GM18511 (cell line): ENCODE measurements around the gene CUL2.
"Not testable (repeated sequence)": the region's sequence is repeated elsewhere in the genome, so short reads cannot be mapped to it uniquely, and the experiment has no call there.

Source experiments
- ATAC-seq: cut with Tn5 transposase; IDR thresholded peaks from one replicate; pipeline ENCODE4 v1.9.1; 2021; ENCODE audit warnings: mild to moderate bottlenecking, moderate library complexity; ENCODE audit not compliant: unreplicated experiment

Gene CUL2

GRCh38 chr10:35020481-35020880, 69.7 kb downstream of the CUL2 start:
- ATAC-seq = no peak

GRCh38 chr10:35019041-35020024, 70.8 kb downstream of the CUL2 start:
- no peak for ATAC-seq

DNA sequence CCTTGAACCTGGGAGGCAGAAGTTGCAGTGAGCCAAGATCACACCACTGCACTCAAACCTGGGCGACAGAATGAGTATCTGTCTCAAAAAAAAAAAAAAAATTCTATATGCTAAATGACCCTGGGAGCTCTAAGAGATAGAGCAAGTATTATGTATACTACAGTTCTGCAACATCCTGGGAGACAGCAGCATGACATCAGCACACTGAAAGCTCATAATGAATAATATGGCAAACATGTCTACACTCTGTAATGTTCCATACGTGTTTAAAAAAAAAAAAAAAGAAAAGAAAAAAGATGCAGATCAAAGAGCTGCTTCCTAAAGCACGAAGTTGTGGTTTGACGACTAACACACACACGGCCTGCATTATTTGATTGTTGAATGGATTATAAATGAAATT, 72.5 kb downstream of the CUL2 start:
- no peak for ATAC-seq

GRCh38 chr10:35015843-35016408, 74.2 kb downstream of the CUL2 start:
- no peak for ATAC-seq

GRCh38 chr10:35012781-35013180, 77.4 kb downstream of the CUL2 start:
- ATAC-seq = no peak

DNA sequence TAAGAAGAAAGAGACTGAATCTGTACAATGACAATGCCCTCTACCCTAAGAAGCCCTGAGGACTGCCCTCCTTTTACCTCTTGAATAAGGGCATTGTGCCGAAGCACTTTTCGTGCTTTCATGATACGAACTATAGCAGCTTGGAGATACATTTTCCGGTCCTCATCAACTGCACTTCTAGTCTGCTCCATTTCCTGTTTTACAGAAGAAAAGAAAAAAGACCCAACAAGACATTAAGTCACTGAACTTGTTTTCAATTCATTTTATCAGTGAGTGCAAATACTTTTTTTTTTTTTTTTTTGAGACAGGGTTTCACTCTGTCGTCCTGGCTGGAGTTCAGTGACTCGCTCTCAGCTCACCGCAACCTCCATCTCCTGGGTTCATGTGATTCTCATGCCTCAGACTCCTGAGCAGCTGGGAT, 78.4 kb downstream of the CUL2 start:
- no peak for ATAC-seq

DNA sequence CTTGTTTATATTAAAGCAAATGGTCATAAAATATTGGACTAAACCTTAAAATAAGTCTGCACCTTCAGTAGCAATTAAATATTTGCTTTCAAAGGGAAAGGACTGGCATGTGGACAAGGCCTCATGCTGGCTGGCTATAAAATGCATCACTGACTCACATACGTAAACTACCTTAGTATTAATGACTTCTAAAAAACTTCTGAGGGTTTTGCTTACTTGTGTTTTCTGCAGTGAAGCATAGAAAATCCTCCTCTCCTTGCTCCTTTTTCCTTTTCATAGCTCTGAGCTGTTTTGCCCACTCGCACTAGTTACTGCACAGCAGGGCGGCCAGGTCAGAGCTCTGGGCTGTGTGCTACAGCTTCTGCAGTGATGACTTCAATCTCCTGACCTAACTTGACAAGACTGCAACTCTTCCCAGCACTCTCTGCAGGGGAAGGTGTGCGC, 82.3 kb downstream of the CUL2 start:
- no peak for ATAC-seq

- no peak for ATAC-seq
Measured at GRCh38 chr10:35006836-35007235, 83.3 kb downstream of the CUL2 start.

DNA sequence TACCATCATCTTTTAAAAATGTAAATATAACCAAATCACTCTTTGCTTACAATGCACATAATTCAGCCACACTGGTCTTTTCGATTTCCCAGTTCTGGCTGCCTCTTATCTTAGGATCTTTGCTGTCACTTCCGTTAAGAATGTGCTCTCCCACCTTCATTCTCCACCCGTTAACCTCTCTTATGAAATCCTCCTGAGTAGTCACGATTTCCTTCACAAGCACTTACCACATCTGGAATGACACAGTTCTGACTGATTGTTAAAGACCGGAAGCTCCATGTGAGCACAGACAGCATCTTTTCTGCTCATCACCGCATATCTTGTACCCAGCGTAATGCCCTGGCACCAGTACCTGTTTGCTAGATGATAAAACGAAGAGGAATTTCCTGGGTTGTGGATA, 84.3 kb downstream of the CUL2 start:
- ATAC-seq = no peak

GRCh38 chr10:35004651-35005050, 85.5 kb downstream of the CUL2 start:
- ATAC-seq = no peak

DNA sequence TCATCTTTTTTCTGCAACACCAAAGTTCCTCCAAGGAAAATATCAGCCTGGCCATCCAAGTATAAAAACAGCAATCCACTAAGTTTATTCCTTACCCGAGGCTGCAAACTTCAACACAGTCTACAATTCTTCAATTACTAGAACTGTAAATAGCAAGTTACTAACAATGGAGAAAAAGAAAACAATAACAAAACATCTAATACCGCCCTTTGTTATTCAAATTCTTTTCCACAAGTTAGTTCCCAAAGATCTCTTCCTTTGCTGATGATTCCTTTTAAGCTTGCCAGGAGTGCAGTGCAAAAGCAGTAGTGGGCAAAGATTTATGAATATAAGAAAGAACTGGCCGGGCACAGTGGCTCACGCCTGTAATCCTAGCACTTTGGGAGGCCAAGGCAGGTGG, 86.2 kb downstream of the CUL2 start:
- no peak for ATAC-seq

GRCh38 chr10:35000936-35001335, 89.2 kb downstream of the CUL2 start:
- no peak for ATAC-seq

DNA sequence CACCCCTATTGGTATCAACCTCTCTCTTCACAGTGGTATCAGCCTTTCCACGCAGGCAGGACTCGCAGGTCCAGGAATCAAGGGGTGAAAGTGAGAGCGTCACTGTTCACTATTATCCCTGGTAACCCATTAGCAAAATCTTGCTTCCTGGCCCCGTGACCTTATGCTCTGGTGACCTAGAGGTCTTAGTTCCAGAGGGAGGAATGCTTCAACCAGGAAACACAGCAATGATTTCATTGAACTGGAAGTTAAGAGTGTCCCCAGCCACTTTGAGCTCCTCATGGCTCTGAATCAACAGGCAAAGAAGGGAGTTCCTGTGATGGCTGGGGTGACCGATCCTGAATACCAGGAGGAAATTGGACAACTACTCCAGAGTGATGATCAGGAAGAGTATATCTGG, 90.6 kb downstream of the CUL2 start:
- ATAC-seq = no peak

DNA sequence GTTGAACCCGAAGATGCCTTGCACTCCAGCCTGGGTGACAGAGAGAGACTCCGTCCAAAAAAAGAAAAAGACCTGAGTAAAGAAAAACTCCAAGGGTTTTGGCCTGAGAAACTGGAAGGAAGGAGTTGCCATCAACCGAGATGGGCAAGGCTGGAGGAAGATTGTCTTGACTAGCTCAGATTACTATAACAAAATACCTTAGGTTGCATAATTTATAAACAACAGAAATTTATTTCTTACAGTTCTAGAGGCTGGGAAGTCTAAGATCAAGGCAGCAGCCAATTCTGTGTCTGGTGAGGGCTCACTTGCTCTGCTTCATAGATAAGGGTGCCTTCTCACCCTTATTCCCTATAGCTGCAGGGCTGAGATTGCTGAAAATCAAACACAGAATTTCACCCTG, 91.2 kb downstream of the CUL2 start:
- ATAC-seq = no peak

DNA sequence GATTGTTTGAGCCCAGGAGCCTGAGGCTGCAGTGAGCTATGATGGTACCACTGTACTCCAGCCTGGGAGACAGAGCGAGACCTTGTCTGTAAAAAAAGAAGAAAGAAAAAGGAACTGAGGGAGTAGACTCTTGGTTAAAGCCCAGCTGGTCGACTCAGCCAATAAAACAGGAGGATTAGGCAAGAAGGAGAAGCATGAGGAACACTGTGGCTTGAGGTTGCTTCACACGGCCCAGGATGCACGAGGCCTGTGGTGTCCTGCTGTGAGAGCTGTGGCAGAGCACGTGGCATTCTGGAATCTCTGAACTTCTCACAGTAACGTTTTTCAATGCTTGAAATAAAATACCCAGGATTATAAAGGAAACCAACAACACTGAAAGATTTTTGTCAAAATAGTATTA, 93.3 kb downstream of the CUL2 start:
- ATAC-seq = no peak

DNA sequence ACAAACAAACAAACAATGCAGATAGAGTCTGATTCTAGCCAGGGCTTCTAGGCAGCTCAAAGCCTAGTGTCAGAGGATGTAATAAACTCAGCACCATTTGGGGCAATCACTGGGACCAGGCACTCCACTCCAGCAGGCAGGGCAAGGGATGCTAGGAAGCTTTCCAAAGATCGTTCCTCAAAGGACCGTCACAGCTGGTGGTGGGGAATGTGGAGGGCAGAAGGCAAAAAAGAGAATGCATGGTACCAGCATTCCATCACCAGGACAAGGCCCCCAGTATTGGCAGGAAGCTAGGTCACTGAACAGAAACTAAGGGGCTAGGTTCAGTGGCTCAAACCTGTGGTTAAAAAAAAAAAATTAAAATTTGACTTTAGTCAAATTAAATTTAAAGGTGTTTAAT, 94.2 kb downstream of the CUL2 start:
- no peak for ATAC-seq

DNA sequence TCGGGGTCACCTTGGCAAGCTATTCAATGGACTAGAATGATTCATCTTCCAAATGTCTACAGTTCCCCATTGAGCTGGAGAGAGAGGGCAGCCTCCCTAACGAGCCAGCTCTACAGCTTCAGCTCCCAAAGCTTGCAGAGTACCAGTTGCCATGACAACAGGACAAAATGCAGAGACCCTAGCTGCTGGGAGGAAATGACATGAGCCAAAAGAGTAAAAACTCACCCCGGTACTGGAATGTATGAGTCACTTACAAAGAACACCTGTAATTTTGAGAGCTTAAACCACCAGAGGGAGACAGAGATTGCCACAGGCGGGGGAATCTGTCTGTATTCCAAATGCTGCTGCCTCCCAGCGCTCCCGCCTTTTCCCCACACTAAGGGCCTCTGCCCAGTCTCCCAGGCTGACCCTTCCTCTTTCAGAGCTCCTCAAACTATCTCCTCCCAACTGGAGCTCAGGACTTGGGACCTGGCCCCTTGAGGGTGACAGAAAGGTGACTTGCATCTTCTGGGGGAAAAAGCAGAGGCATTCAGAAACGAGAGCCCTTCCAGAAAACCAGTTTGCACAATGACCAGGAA, 95.5 kb downstream of the CUL2 start:
- ATAC-seq = peak; percentile 91

DNA sequence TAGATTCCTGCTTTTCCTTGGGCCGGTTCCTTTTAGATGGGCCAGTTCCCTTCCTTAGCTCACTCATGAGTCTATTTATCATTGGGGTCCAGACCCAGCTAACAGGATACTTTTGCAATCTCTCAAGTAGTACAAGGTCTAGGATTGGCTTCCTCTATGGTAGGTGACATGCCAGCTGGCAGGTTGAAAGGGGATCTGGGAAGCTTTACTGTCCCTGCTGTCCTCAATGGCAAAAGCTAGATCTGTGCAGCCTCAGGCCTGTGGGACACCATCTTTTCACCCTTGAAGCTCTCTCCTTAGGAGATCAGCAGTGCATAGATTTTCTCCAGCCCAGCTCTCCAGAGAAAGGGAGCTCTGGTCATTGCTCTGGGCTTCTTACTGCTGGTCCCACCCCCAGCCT, 96.4 kb downstream of the CUL2 start:
- no peak for ATAC-seq

- not testable (repeated sequence) for ATAC-seq
Measured at GRCh38 chr10:34991117-34991516, 99.0 kb downstream of the CUL2 start.

- ATAC-seq = no peak
Measured at GRCh38 chr10:34988397-34989067, 101.6 kb downstream of the CUL2 start.

- ATAC-seq = no peak
Measured at GRCh38 chr10:34985823-34986222, 104.3 kb downstream of the CUL2 start.
